ENCODE data around the gene MEAK7.

MEAK7 gene

DNA sequence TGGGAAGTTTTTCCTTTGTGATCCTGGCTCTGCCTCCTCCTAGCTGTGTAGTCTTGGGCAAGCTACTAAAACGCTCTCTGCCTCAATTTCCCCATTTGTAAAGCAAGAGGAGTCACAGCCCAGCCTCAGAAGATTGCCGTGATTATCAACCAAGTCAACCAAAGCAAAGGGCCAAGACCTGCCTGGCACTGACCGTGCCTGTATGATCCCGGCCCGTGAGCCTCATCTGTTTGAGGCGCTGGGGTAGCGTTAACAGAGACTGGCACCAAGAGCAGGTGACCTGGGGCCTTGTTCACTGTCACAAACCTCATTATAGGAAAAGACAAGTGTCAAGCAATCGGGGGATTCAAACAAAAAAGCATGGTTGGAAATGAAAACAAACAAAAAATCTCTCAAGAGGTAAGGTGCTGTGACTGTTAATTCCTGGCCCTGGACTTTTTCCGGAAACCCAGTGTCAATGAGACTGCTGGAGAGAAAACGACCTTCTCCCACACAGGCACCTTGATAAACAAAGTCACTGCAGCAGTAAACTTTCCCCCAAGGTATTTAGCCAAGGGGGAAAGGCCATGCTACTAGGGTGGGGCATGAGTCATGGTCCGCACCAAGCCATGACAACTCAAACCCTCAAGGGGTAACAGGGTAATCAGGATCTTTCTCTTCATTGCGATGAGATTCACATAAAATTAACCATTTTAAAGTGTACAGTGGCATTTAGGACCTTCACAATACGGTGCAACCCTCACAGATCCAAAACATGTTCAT is 5.4 kb downstream of the MEAK7 start:
- TF ChIP-seq, protein P1, sequence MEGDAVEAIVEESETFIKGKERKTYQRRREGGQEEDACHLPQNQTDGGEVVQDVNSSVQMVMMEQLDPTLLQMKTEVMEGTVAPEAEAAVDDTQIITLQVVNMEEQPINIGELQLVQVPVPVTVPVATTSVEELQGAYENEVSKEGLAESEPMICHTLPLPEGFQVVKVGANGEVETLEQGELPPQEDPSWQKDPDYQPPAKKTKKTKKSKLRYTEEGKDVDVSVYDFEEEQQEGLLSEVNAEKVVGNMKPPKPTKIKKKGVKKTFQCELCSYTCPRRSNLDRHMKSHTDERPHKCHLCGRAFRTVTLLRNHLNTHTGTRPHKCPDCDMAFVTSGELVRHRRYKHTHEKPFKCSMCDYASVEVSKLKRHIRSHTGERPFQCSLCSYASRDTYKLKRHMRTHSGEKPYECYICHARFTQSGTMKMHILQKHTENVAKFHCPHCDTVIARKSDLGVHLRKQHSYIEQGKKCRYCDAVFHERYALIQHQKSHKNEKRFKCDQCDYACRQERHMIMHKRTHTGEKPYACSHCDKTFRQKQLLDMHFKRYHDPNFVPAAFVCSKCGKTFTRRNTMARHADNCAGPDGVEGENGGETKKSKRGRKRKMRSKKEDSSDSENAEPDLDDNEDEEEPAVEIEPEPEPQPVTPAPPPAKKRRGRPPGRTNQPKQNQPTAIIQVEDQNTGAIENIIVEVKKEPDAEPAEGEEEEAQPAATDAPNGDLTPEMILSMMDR (IDR thresholded peaks at IDR 0.05): no peak

DNA sequence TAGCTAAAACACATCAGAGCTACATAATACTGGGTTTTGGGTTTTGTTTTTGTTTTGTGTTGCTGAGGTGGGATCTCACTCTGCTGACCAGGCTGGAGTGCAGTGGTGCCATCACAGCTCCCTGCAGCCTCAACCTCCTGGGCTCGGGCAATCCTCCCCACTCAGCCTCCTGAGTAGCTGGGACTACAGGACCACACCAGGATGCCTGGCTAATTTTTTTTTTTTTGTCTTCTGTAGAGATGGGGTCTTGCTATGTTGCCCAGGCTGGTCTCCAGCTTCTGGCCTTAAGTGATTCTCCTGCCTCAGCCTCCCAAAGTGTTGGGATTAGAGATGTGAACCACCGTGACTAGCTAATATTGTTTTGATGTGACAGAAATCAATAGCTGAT is 6.2 kb downstream of the MEAK7 start:
- TF ChIP-seq, protein P1 (IDR thresholded peaks at IDR 0.05): no peak

DNA sequence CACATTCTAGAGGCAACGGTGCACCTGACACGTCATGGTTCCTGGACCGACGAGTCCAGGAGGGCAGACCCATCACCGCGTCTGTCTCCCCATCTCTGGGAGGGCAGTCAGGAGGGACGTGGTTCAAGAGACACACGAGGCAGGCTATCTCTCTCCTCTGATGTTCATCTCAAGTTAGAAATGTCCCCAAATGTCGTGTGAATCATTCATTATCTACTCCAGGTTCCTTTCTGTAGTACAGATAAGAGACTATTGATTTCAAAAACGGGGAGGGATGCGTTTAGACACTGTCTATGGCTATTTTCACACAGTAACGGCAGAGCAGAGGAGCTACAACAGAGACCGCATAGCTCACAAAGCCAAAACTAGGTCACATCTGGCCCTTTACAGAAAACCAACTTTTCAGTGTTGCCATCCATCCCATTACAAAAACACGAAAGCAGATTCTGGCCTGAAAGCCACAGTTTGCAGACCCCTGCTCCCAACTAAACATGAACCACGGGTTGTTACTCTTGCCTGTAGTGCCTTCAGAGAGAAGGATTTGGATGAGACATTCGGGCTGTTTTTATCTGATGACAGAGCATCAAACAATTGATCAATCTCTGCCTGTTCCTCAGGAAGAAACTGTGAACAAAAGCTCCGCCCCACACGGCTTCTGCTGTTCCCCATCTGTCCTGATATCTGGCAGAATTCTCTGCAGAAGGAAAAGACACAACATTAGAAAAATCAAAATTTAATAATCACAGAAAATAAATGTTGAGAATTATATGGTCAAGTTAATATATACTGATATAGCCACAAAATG is 6.8 kb downstream of the MEAK7 start:
- TF ChIP-seq, protein P1 (IDR thresholded peaks at IDR 0.05): no peak

DNA sequence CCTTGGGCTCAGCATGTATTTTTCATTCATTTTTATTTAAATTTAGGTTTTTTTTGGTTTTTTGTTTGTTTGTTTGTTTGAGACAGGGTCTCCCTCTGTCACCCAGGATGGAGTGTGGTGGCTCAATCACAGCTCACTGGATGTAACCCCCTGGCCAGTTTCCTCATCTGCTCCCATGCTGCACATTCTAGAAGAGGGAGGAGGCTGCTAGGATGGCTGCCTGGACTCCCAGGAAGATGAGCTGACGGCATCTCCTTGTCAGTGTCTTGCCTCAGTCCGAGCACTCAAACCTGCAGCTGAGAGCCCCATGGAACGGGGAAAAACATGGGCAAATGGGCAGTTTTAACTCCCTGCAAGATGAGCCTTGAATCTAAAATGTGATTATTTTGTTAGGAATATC is 7.5 kb downstream of the MEAK7 start:
- TF ChIP-seq, protein P1 (IDR thresholded peaks at IDR 0.05): no peak

DNA sequence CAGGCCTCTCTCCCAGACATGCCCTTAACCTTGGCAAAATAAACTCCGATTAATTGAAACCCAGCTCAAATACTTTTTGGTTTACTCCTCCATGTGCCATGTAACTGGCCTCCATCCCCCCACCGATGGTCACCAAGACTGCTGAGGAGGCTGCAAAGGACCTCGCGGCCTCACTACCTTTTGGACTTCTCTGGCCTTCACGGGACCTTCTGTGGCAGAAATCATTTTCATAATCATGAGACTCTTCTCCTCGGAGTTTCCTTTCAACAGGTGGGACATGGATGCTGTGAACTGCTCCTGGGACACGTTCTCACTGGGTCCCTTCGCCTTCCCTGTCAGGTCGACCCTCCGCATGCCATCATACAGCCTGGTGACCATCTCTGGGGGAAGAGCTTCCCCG is 9.0 kb downstream of the MEAK7 start:
- TF ChIP-seq, protein P1 (IDR thresholded peaks at IDR 0.05): no peak

DNA sequence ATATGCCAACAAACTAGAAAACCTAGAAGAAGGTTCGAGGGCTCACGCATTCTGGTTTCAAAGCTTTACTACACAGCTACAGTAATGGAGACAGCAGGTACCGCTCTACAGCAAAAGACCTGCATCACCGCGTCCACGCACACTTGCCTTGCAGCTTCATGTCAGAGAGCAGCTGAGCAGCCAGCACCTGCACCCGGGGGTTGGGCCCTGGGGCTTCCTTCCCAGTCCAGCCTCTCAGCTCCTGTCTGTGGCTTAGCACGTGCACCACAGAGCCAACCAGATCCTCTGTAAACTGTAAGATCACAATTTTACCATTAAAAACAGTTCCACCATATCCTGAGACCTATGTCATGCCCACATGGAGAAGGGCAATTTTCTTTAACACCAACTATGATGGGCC is 15.3 kb downstream of the MEAK7 start:
- TF ChIP-seq, protein P1 (IDR thresholded peaks at IDR 0.05): no peak

DNA sequence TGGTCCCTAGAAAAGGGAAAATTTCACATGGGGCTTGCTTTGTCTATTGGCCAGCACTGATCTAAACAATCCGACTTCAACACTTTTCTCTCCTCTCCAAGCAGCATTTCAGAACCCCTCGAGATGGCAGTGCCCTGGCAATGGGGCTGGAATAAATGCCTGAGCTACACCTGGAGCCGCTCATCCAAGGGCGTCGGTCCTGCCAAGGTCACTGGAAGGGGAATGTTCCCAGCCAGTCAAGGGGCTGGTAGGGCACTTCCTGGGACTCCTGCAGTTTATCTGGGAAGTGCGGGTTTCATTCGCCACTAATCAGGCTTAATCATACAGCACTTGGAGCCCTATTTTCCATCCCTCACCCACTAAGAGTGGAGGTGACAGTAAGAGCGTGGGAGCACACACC is 17.1 kb downstream of the MEAK7 start:
- TF ChIP-seq, protein P1 (IDR thresholded peaks at IDR 0.05): no peak

Measured in LNCAP (cell line).